GM19025 (cell line): ENCODE results near the gene CD180.
A peak's percentile ranks its signal among the peaks of the same experiment; 100 is the strongest.
"Not testable (repeated sequence)": the region's sequence is repeated elsewhere in the genome, so short reads cannot be mapped to it uniquely, and the experiment has no call there.

Source experiments
- ATAC-seq: cut with Tn5 transposase; IDR thresholded peaks from one replicate; pipeline ENCODE4 v1.9.1; 2021; ENCODE audit warnings: mild to moderate bottlenecking, low read depth, moderate library complexity; ENCODE audit not compliant: unreplicated experiment

The CD180 gene

GRCh38 chr5:67190861-67191260 is 5.7 kb downstream of the CD180 start:
- no peak for ATAC-seq

GRCh38 chr5:67190410-67190809 is 6.2 kb downstream of the CD180 start:
- ATAC-seq: no peak

- ATAC-seq: no peak
Measured at GRCh38 chr5:67189931-67190330, 6.7 kb downstream of the CD180 start.

- no peak for ATAC-seq
Measured at GRCh38 chr5:67189079-67189354, 7.6 kb downstream of the CD180 start.

- no peak for ATAC-seq
Measured at GRCh38 chr5:67188274-67189078, 8.1 kb downstream of the CD180 start.

- no peak for ATAC-seq
Measured at GRCh38 chr5:67187006-67187715, 9.4 kb downstream of the CD180 start.

GRCh38 chr5:67183859-67184258 is 12.7 kb downstream of the CD180 start:
- no peak for ATAC-seq

GRCh38 chr5:67182301-67182790 is 14.3 kb downstream of the CD180 start:
- no peak for ATAC-seq

GRCh38 chr5:67181648-67182221 is 14.9 kb downstream of the CD180 start:
- ATAC-seq: no peak

- ATAC-seq: no peak
Measured at GRCh38 chr5:67179697-67180361, 16.8 kb downstream of the CD180 start.

- ATAC-seq: no peak
Measured at GRCh38 chr5:67178966-67179365, 17.6 kb downstream of the CD180 start.

GRCh38 chr5:67178085-67178484 is 18.5 kb downstream of the CD180 start:
- no peak for ATAC-seq

GRCh38 chr5:67176936-67177335 is 19.7 kb downstream of the CD180 start:
- ATAC-seq: no peak

GRCh38 chr5:67173959-67174358 is 22.6 kb downstream of the CD180 start:
- ATAC-seq: no peak

GRCh38 chr5:67173351-67173750 is 23.2 kb downstream of the CD180 start:
- not testable (repeated sequence) for ATAC-seq

GRCh38 chr5:67170767-67171166 is 25.8 kb downstream of the CD180 start:
- ATAC-seq: no peak

GRCh38 chr5:67168069-67168468 is 28.5 kb downstream of the CD180 start:
- no peak for ATAC-seq

- ATAC-seq: peak; percentile 41
Measured at GRCh38 chr5:67166460-67167285, 29.9 kb downstream of the CD180 start.

GRCh38 chr5:67165526-67166459 is 30.8 kb downstream of the CD180 start:
- peak; percentile 81 for ATAC-seq
